Measurements from ENCODE around the gene ADH7.
A peak's percentile ranks its signal among the peaks of the same experiment; 100 is the strongest.

Gene ADH7

DNA sequence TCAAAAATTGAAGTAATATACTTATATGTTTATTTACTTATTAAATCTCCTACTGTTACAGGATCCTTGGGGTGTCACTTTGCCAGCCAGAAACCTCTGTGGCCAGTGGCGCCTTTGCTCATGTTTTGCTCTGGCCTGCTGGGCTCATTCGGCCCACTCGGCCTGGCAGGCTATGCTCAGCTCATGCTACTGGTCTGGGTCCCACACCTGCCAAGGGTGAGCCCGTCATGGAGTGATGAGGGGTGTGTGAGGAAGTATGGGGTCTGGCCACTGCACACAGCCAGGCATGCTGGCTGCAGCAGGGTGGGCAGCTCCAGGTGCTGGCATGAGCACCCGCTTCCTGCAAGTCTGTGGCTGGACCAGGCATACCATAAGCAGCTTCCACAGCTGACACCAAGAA is 25.1 kb downstream of the ADH7 start:
- H3K9me3 ChIP-seq (ENCODE audit: insufficient read depth, low read depth, low read length): no peaks in the 10 kb centered on the region
- H3K4me2 ChIP-seq (ENCODE audit: low read depth, low read length, poor library complexity, severe bottlenecking): no peak overlapping the region
- H3K79me2 ChIP-seq (ENCODE audit: insufficient read depth, low read length): no peaks in the 10 kb centered on the region
- H3K27me3 ChIP-seq (ENCODE audit: insufficient read depth, low read length, poor library complexity, severe bottlenecking): no peaks in the 10 kb centered on the region
- H3K36me3 ChIP-seq (ENCODE audit: insufficient read depth, low read length): no peaks in the 10 kb centered on the region
- H3K4me1 ChIP-seq (ENCODE audit: insufficient read depth, low read length, poor library complexity, severe bottlenecking): no peaks in the 10 kb centered on the region
- TF ChIP-seq CTCF (conservative IDR thresholded peaks at IDR 0.05; ENCODE audit: low read length) (no peak), EZH2phosphoT487 (IDR thresholded peaks at IDR 0.05; ENCODE audit: borderline replicate concordance) (no peak)
- H3K9me2 ChIP-seq (replicated peaks; ENCODE audit: low read depth, low read length): no peaks in the 10 kb centered on the region
- H3K9ac ChIP-seq (ENCODE audit: low read depth, low read length, poor library complexity, severe bottlenecking): no peak overlapping the region
- H4K20me1 ChIP-seq (ENCODE audit: insufficient read depth, low read length, poor library complexity, severe bottlenecking): no peaks in the 10 kb centered on the region
- no peaks in the 10 kb centered on the region for H3F3A ChIP-seq (ENCODE audit: low read depth)
- H3K4me3 ChIP-seq (ENCODE audit: low read length, poor library complexity, severe bottlenecking): no peak overlapping the region
- H2AFZ ChIP-seq (ENCODE audit: low read length): no peak overlapping the region

DNA sequence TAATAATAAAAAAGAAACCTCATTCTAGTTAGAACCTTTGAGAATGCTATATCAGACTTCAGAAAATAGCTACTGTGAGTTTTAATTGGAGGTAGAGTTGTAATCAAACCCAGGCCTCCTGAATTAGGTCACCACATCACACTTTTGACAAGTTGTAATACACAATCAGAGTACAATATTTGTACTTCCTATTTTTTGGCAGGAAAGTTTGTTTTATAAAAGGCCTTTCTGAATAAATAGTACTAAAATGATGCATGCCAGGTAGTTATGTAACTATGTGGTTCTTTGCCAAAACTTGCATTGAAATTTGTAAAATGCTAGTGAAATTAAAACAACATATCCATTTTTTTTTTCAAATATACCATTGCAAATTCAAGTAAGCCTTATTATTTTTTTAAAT is 26.8 kb downstream of the ADH7 start:
- no peaks in the 10 kb centered on the region for H3F3A ChIP-seq (ENCODE audit: low read depth)
- H3K27me3 ChIP-seq (ENCODE audit: insufficient read depth, low read length, poor library complexity, severe bottlenecking): no peaks in the 10 kb centered on the region
- no peak overlapping the region for H3K4me3 ChIP-seq (ENCODE audit: low read length, poor library complexity, severe bottlenecking)
- no peaks in the 10 kb centered on the region for H3K79me2 ChIP-seq (ENCODE audit: insufficient read depth, low read length)
- H3K9me3 ChIP-seq (ENCODE audit: insufficient read depth, low read depth, low read length): no peaks in the 10 kb centered on the region
- no peak overlapping the region for H2AFZ ChIP-seq (ENCODE audit: low read length)
- H3K9ac ChIP-seq (ENCODE audit: low read depth, low read length, poor library complexity, severe bottlenecking): no peak overlapping the region
- H3K4me1 ChIP-seq (ENCODE audit: insufficient read depth, low read length, poor library complexity, severe bottlenecking): no peaks in the 10 kb centered on the region
- TF ChIP-seq EZH2phosphoT487 (IDR thresholded peaks at IDR 0.05; ENCODE audit: borderline replicate concordance): no peak
- no peak for TF ChIP-seq CTCF (conservative IDR thresholded peaks at IDR 0.05; ENCODE audit: low read length)
- H3K4me2 ChIP-seq (ENCODE audit: low read depth, low read length, poor library complexity, severe bottlenecking): no peak overlapping the region
- H3K9me2 ChIP-seq (replicated peaks; ENCODE audit: low read depth, low read length): no peaks in the 10 kb centered on the region
- H3K36me3 ChIP-seq (ENCODE audit: insufficient read depth, low read length): no peaks in the 10 kb centered on the region
- H4K20me1 ChIP-seq (ENCODE audit: insufficient read depth, low read length, poor library complexity, severe bottlenecking): no peaks in the 10 kb centered on the region

DNA sequence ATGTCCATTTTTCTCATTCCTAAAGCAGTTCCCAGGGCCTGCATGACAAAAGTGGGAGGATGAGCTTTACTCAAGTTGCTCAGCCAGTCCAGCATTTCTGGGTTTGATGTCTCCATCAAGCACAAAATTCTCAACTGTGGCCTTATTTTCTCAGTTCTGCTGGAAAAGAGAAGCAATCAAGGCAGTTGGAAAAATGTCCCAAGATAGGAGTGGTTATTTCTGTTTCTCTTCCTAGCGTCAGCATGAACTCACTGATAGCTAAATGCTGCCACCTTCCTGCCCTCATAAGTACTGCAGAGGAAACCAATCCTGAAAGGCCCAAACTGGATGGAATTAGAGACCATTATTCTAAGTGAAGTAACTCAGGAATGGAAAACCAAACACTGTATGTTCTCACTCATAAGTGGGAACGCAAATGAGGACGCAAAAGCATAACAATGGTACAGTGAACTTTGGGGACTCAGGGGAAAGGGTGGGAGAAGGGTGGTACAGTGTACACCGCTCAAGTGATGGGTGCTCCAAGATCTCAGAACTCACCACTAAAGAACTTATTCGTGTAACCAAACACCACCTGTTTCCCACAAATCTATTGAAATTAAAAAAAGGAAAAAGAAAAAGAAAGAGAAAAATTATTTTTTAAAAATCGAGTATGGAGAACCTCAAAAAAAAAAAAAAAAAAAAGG is 29.6 kb downstream of the ADH7 start:
- no peak overlapping the region; the same call in 1 of the 2 replicates for H2AFZ ChIP-seq (ENCODE audit: low read length)
- no peak overlapping the region for H3K4me3 ChIP-seq (ENCODE audit: low read length, poor library complexity, severe bottlenecking)
- H3K4me2 ChIP-seq (ENCODE audit: low read depth, low read length, poor library complexity, severe bottlenecking): no peak overlapping the region

More for the DNA sequence above, 29.6 kb downstream of the ADH7 start:
- H3K9me2 ChIP-seq (replicated peaks; ENCODE audit: low read depth, low read length): no peaks in the 10 kb centered on the region
- H3K9ac ChIP-seq (ENCODE audit: low read depth, low read length, poor library complexity, severe bottlenecking): no peak overlapping the region
- TF ChIP-seq CTCF (conservative IDR thresholded peaks at IDR 0.05; ENCODE audit: low read length): peak; percentile 93
- TF ChIP-seq EZH2phosphoT487 (IDR thresholded peaks at IDR 0.05; ENCODE audit: borderline replicate concordance): no peak
- no peaks in the 10 kb centered on the region for H3K27me3 ChIP-seq (ENCODE audit: insufficient read depth, low read length, poor library complexity, severe bottlenecking)
- no peaks in the 10 kb centered on the region for H3F3A ChIP-seq (ENCODE audit: low read depth)
- H3K36me3 ChIP-seq (ENCODE audit: insufficient read depth, low read length): no peaks in the 10 kb centered on the region
- H4K20me1 ChIP-seq (ENCODE audit: insufficient read depth, low read length, poor library complexity, severe bottlenecking): no peaks in the 10 kb centered on the region
- no peaks in the 10 kb centered on the region for H3K9me3 ChIP-seq (ENCODE audit: insufficient read depth, low read depth, low read length)
- no peaks in the 10 kb centered on the region for H3K79me2 ChIP-seq (ENCODE audit: insufficient read depth, low read length)
- H3K4me1 ChIP-seq (ENCODE audit: insufficient read depth, low read length, poor library complexity, severe bottlenecking): no peaks in the 10 kb centered on the region

Measured in Loucy (cell line).